ENCODE data around the gene ZNF621. TPM values are rescaled to one million over a fixed set of nuclear protein-coding genes. Genes with fewer than 3 reads are reported as not detected.
A peak's percentile ranks its signal among the peaks of the same experiment; 100 is the strongest.

Gene ZNF621
- total RNA-seq, 1 donor from 2014 or later: 13.3 TPM

DNA sequence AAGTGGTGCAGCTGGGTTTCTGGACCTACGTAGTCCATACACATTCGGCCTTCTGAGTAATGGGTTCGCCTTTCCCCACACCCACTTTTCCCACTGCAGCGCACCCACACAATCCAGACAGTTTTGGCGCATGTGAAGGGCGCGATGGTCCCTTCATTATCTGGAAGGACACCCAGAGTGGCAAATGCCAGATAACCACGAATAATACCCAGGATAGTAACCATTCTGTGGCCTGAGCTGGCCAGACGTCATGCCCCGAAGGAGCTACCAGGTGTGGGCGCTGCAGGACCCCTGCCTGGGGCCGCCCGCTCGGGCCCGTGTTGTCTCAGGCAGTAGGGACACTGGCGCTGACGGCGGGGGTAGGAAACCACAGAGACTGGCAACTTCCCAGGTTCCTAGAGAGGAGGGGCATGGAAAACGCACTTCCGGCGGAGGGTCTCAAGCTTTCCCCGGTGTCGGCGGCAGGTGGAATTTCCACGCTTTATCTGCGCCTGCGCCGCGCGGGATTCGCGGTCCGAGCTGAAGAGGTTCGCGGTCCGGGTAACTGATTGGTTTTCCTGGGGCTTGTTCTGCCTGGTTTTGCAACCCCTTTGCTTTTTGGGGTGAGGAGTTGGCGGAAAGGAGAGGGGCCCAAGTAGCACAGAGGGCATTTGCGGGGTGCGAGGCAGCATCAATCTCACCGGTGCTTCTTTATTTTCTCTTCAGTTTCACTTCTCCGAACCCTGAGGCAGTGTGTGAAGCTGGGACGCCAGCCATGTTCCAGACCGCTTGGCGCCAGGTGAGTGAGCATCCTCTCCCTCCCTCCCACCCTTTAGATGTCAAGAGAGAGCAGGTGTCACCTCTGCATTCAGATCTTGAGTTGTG lies 18.9 kb upstream of the ZNF621 start, which contains the start of gene ZNF620:
Gene ZNF620, plus strand, starts transcription at position 441 of the 864 bp plus-strand sequence. Its CDS starts 314 bp downstream, at position 755.
- DNase-seq (ENCODE audit: extremely low spot score in 2 of 2): no peak
- H3K27ac ChIP-seq: peak within 1 kb of the TSS; percentile 46
- no peaks in the 10 kb centered on the region for H3K27me3 ChIP-seq
- intact Hi-C loops (cut with DNase I): loop anchor here (10.0 kb wide), 1 partner anchor 51 kb away; the partner anchor contains the start of gene RPL14
- no peaks in the 10 kb centered on the region for H3K9me3 ChIP-seq
- peaks cover 20% of the 10 kb centered on the region for H3K4me1 ChIP-seq
- peak within 1 kb of the TSS; percentile 44 to 57 for H3K4me3 ChIP-seq
- no peaks in the 10 kb centered on the region for H3K36me3 ChIP-seq
- TF ChIP-seq POLR2AphosphoS5 (IDR thresholded peaks at IDR 0.05; ENCODE audit: insufficient read depth in 1 of 2, low read depth in 1 of 2) (peak in 1 of 2 donors; percentile 61), CTCF (IDR thresholded peaks at IDR 0.05) (no peak)

DNA sequence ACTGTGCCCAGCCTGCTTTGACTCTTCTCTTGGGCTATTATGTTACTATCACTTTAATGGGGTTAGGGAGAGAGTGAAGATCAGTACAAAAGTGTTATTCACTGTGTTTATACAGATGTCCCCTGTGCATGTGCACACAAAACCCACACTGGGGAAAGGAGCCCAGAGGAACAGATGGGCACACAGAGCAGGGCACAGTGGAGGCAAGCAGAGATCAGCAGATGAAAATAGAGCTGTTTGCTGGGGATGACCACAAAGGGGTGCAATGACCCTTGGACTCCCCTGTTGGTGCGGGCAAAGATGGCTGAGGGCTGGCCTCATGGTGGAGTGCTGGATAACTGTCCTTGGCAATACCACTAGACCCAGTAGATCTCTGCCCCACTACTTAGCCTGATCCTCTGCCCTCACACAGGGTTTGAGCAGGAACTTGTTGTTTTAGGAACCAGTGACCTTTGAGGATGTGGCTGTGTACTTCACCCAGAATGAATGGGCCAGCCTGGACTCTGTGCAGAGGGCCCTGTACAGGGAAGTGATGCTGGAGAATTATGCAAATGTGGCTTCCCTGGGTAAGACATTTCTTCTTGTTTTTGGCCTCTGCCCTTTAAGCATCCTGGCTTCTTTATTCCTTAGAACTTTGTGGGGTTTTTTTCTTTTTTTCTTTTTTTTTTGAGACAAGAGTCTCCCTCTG lies 13.6 kb upstream of the ZNF621 start:
- Histone ChIP-seq H3K4me1 (peaks cover 7% of the 10 kb centered on the region), H3K36me3 (peaks cover 0 to 5% of the 10 kb centered on the region in 2 donors), H3K9me3 (no peaks in the 10 kb centered on the region), H3K4me3 (no peak overlapping the region), H3K27ac (no peak overlapping the region), H3K27me3 (no peaks in the 10 kb centered on the region)
- DNase-seq (ENCODE audit: extremely low spot score in 2 of 2): no peak
- TF ChIP-seq CTCF (IDR thresholded peaks at IDR 0.05): no peak
- no peak for TF ChIP-seq POLR2A (IDR thresholded peaks at IDR 0.05)
- TF ChIP-seq POLR2AphosphoS5 (IDR thresholded peaks at IDR 0.05; ENCODE audit: insufficient read depth in 1 of 2, low read depth in 1 of 2): no peak
- intact Hi-C loops (cut with DNase I): no loop called here

- Histone ChIP-seq H3K9me3 (no peaks in the 10 kb centered on the region), H3K27ac (no peak overlapping the region), H3K4me3 (no peak overlapping the region), H3K27me3 (no peaks in the 10 kb centered on the region), H3K36me3 (peaks cover 0 to 5% of the 10 kb centered on the region in 2 donors), H3K4me1 (no peaks in the 10 kb centered on the region)
- TF ChIP-seq POLR2A (IDR thresholded peaks at IDR 0.05): no peak
- TF ChIP-seq POLR2AphosphoS5 (IDR thresholded peaks at IDR 0.05; ENCODE audit: insufficient read depth in 1 of 2, low read depth in 1 of 2): no peak
- TF ChIP-seq CTCF (IDR thresholded peaks at IDR 0.05): no peak
- no peak for DNase-seq (ENCODE audit: extremely low spot score in 2 of 2)
- intact Hi-C loops (cut with DNase I): no loop called here
Observed at GRCh38 chr3:40516201-40516600, 8.6 kb upstream of the ZNF621 start.

DNA sequence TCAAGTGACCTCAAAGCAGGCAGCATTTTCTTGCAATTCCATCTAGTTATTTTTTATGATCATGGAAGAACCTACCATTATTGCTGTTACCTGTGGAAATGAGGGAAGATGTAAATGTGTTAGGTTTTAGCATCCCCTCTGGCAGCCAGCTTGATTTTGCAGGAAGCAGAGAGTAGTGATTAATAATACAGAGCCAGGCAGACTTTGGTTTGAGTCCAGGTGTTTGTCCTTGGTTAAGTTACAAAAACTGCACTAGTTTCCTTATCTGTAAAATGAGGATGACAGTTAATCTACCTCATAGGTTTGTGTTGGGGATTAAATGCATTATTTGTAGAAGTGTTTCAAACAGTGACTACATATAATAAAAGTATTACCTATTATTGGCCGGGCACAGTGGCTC lies 6.7 kb upstream of the ZNF621 start:
- no peaks in the 10 kb centered on the region for H3K36me3 ChIP-seq
- DNase-seq (ENCODE audit: extremely low spot score in 2 of 2): no peak
- H3K27me3 ChIP-seq: no peaks in the 10 kb centered on the region
- no peaks in the 10 kb centered on the region for H3K4me1 ChIP-seq
- no peak overlapping the region for H3K4me3 ChIP-seq
- TF ChIP-seq CTCF (IDR thresholded peaks at IDR 0.05) (no peak), POLR2A (IDR thresholded peaks at IDR 0.05) (no peak), POLR2AphosphoS5 (IDR thresholded peaks at IDR 0.05; ENCODE audit: insufficient read depth in 1 of 2, low read depth in 1 of 2) (no peak)
- no peaks in the 10 kb centered on the region for H3K9me3 ChIP-seq
- intact Hi-C loops (cut with DNase I): no loop called here
- no peak overlapping the region for H3K27ac ChIP-seq
